CD4-positive, CD25-positive, alpha-beta regulatory T cell (primary cell): ENCODE data around the gene ABCA2. TPM values are rescaled to one million over a fixed set of nuclear protein-coding genes. Genes with fewer than 3 reads are reported as not detected.

Source experiments
- polyA plus RNA-seq, 4 donors: library from polyadenylated mRNA; unstranded; fragments of 300-500 nt; fragmentation: Illumina TruSeq; gene quantifications; one replicate each; pipeline ENCODE4 v1.2.3, GENCODE V29; 2021
- total RNA-seq: library from RNA; stranded (reverse); gene quantifications from one replicate; pipeline ENCODE4 v1.2.3, GENCODE V29; 2022

Gene ABCA2
- total and polyA plus RNA-seq, 5 donors from 2014 or later, result 3.8 to 135 (median 4.5) TPM

Other genes with a start within 250 kb of the ABCA2 start
Only the 30 nearest of the 38 such genes appear.
- gene AJM1, start 185.8 kb downstream of the ABCA2 start, total RNA-seq, result 4.3 TPM
- under 1 TPM in 2 of 4 donors, not detected in 2; 0.10 to 0.11 TPM for gene AJM1, start 185.8 kb downstream of the ABCA2 start, polyA plus RNA-seq
- 33.7 TPM for gene PHPT1, start 178.8 kb downstream of the ABCA2 start, total RNA-seq
- gene PHPT1, start 178.8 kb downstream of the ABCA2 start, polyA plus RNA-seq, result 10 to 100 TPM; 65.4 to 95.8 (median 80.3) TPM
- gene MAMDC4, start 175.9 kb downstream of the ABCA2 start, total RNA-seq, result 2.7 TPM
- under 1 TPM in 1 of 4 donors, not detected in 3; 0.30 TPM for gene MAMDC4, start 175.9 kb downstream of the ABCA2 start, polyA plus RNA-seq
- gene EDF1, start 161.9 kb downstream of the ABCA2 start, total RNA-seq, result 219 TPM
- gene EDF1, start 161.9 kb downstream of the ABCA2 start, polyA plus RNA-seq, result 100 to 1,000 TPM; 297 to 398 (median 339) TPM
- 28.6 TPM for gene TRAF2, start 141.7 kb downstream of the ABCA2 start, total RNA-seq
- gene TRAF2, start 141.7 kb downstream of the ABCA2 start, polyA plus RNA-seq, result 10 to 100 TPM; 11.0 to 23.0 (median 15.6) TPM
- 96.9 TPM for gene FBXW5, start 83.5 kb downstream of the ABCA2 start, total RNA-seq
- 100 to 1,000 TPM in 3 of 4 donors, 10 to 100 TPM in 1; 91.6 to 134 (median 121) TPM for gene FBXW5, start 83.5 kb downstream of the ABCA2 start, polyA plus RNA-seq
- 1.1 TPM for gene C8G, start 83.0 kb downstream of the ABCA2 start, total RNA-seq
- under 1 TPM in 1 of 4 donors, not detected in 3; 0.96 TPM for gene C8G, start 83.0 kb downstream of the ABCA2 start, polyA plus RNA-seq
- 1.4 TPM for gene LCN12, start 76.0 kb downstream of the ABCA2 start, total RNA-seq
- gene LCN12, start 76.0 kb downstream of the ABCA2 start, polyA plus RNA-seq, result not detected
- gene PTGDS, start 50.7 kb downstream of the ABCA2 start, total RNA-seq, result 15.4 TPM
- under 1 TPM in 1 of 4 donors, not detected in 3; 0.47 TPM for gene PTGDS, start 50.7 kb downstream of the ABCA2 start, polyA plus RNA-seq
- gene LCNL1, start 45.2 kb downstream of the ABCA2 start, total RNA-seq, result not detected
- not detected for gene LCNL1, start 45.2 kb downstream of the ABCA2 start, polyA plus RNA-seq
- 83.3 TPM for gene PAXX, start 35.8 kb downstream of the ABCA2 start, total RNA-seq
- gene PAXX, start 35.8 kb downstream of the ABCA2 start, polyA plus RNA-seq, result 10 to 100 TPM; 46.7 to 67.5 (median 66.0) TPM
- 1.0 TPM for gene CLIC3, start 31.7 kb downstream of the ABCA2 start, total RNA-seq
- gene CLIC3, start 31.7 kb downstream of the ABCA2 start, polyA plus RNA-seq, result 1 to 10 TPM in 3 of 4 donors, under 1 TPM in 1; 0.38 to 4.5 (median 2.9) TPM
- 15.2 TPM for gene FUT7, start 3.9 kb upstream of the ABCA2 start, total RNA-seq
- gene FUT7, start 3.9 kb upstream of the ABCA2 start, polyA plus RNA-seq, result 10 to 100 TPM; 31.8 to 79.0 (median 42.9) TPM
- 106 TPM for gene NPDC1, start 17.9 kb upstream of the ABCA2 start, total RNA-seq
- gene NPDC1, start 17.9 kb upstream of the ABCA2 start, polyA plus RNA-seq, result 10 to 100 TPM in 2 of 4 donors, 1 to 10 TPM in 2; 4.2 to 15.3 (median 9.2) TPM
- gene ENTPD2, start 25.8 kb upstream of the ABCA2 start, total RNA-seq, result not detected
- not detected for gene ENTPD2, start 25.8 kb upstream of the ABCA2 start, polyA plus RNA-seq
- 1.2 TPM for gene SAPCD2, start 42.3 kb upstream of the ABCA2 start, total RNA-seq
- under 1 TPM; 0.09 to 0.62 (median 0.18) TPM for gene SAPCD2, start 42.3 kb upstream of the ABCA2 start, polyA plus RNA-seq
- 14.8 TPM for gene UAP1L1, start 49.3 kb upstream of the ABCA2 start, total RNA-seq
- 1 to 10 TPM; 1.3 to 3.6 (median 1.7) TPM for gene UAP1L1, start 49.3 kb upstream of the ABCA2 start, polyA plus RNA-seq
- 71.3 TPM for gene MAN1B1, start 58.7 kb upstream of the ABCA2 start, total RNA-seq
- gene MAN1B1, start 58.7 kb upstream of the ABCA2 start, polyA plus RNA-seq, result 10 to 100 TPM; 42.1 to 53.5 (median 45.7) TPM
- 343 TPM for gene DPP7, start 86.5 kb upstream of the ABCA2 start, total RNA-seq
- 100 to 1,000 TPM; 119 to 164 (median 153) TPM for gene DPP7, start 86.5 kb upstream of the ABCA2 start, polyA plus RNA-seq
- gene GRIN1, start 110.9 kb upstream of the ABCA2 start, total RNA-seq, result not detected
- not detected for gene GRIN1, start 110.9 kb upstream of the ABCA2 start, polyA plus RNA-seq
- not detected for gene LRRC26, start 141.8 kb upstream of the ABCA2 start, total RNA-seq
- gene LRRC26, start 141.8 kb upstream of the ABCA2 start, polyA plus RNA-seq, result not detected
- gene TMEM210, start 143.8 kb upstream of the ABCA2 start, total RNA-seq, result not detected
- not detected for gene TMEM210, start 143.8 kb upstream of the ABCA2 start, polyA plus RNA-seq
- 127 TPM for gene ANAPC2, start 160.3 kb upstream of the ABCA2 start, total RNA-seq
- gene ANAPC2, start 160.3 kb upstream of the ABCA2 start, polyA plus RNA-seq, result 1 to 10 TPM; 7.5 to 8.7 (median 8.0) TPM
- gene SSNA1, start 160.4 kb upstream of the ABCA2 start, total RNA-seq, result 54.3 TPM
- 100 to 1,000 TPM; 112 to 150 (median 130) TPM for gene SSNA1, start 160.4 kb upstream of the ABCA2 start, polyA plus RNA-seq
- gene TPRN, start 172.5 kb upstream of the ABCA2 start, total RNA-seq, result 5.9 TPM
- under 1 TPM; 0.27 to 0.91 (median 0.43) TPM for gene TPRN, start 172.5 kb upstream of the ABCA2 start, polyA plus RNA-seq
- 20.7 TPM for gene TMEM203, start 177.4 kb upstream of the ABCA2 start, total RNA-seq
- 100 to 1,000 TPM; 116 to 148 (median 132) TPM for gene TMEM203, start 177.4 kb upstream of the ABCA2 start, polyA plus RNA-seq
- gene NDOR1, start 177.5 kb upstream of the ABCA2 start, total RNA-seq, result 30.0 TPM
- gene NDOR1, start 177.5 kb upstream of the ABCA2 start, polyA plus RNA-seq, result 1 to 10 TPM; 3.9 to 7.6 (median 5.0) TPM
- 1.2 TPM for gene RNF208, start 194.0 kb upstream of the ABCA2 start, total RNA-seq
- gene RNF208, start 194.0 kb upstream of the ABCA2 start, polyA plus RNA-seq, result not detected
- not detected for gene CYSRT1, start 196.9 kb upstream of the ABCA2 start, total RNA-seq
- gene CYSRT1, start 196.9 kb upstream of the ABCA2 start, polyA plus RNA-seq, result not detected
- gene RNF224, start 199.3 kb upstream of the ABCA2 start, total RNA-seq, result not detected
- gene RNF224, start 199.3 kb upstream of the ABCA2 start, polyA plus RNA-seq, result not detected